OCI-LY7 (cell line): ENCODE measurements around the gene LY6G6C.

ENCODE experiments used
- CTCF ChIP-seq: fragments of 200-600 bp; sonication (generic); conservative IDR thresholded peaks from 2 replicates; pipeline ENCODE4 v1.5.1; 2014; ENCODE audit warnings: mild to moderate bottlenecking, antibody characterized with exemption, low read length, moderate library complexity, mixed read lengths
- EZH2phosphoT487 ChIP-seq: fragments of 200-600 bp; sonication (generic); IDR thresholded peaks from 2 replicates; pipeline ENCODE4 v1.6.1; 2018; ENCODE audit warnings: low read depth, borderline replicate concordance, mild to moderate bottlenecking, mixed run types, antibody characterized with exemption, low read length, moderate library complexity, mixed read lengths

GRCh38 chr6:31690231-31691077 is 31.1 kb downstream of the LY6G6C start:
- no peak for TF ChIP-seq CTCF
- no peak for TF ChIP-seq EZH2phosphoT487
